GM10847 (cell line): ENCODE measurements around the gene RASA3.

Experiments used
- POLR2A ChIP-seq: IDR thresholded peaks from 2 replicates; pipeline ENCODE4 v1.6.1; 2011; ENCODE audit not compliant: insufficient read length; ENCODE audit errors: extremely low read depth

RASA3 gene

GRCh38 chr13:114101358-114102130, 30.9 kb downstream of the RASA3 start:
- no peak for TF ChIP-seq POLR2A

- no peak for TF ChIP-seq POLR2A
Measured at GRCh38 chr13:114100446-114101357, 31.7 kb downstream of the RASA3 start.

GRCh38 chr13:114099918-114100445, 32.4 kb downstream of the RASA3 start:
- TF ChIP-seq POLR2A = no peak

GRCh38 chr13:114099191-114099590, 33.2 kb downstream of the RASA3 start:
- TF ChIP-seq POLR2A = no peak

- TF ChIP-seq POLR2A = no peak
Measured at GRCh38 chr13:114097893-114098688, 34.3 kb downstream of the RASA3 start.

- TF ChIP-seq POLR2A = no peak
Measured at GRCh38 chr13:114097212-114097892, 35.1 kb downstream of the RASA3 start.

- TF ChIP-seq POLR2A = no peak
Measured at GRCh38 chr13:114096811-114097211, 35.6 kb downstream of the RASA3 start.

GRCh38 chr13:114096031-114096485, 36.4 kb downstream of the RASA3 start:
- TF ChIP-seq POLR2A = no peak

GRCh38 chr13:114095486-114095885, 36.9 kb downstream of the RASA3 start:
- no peak for TF ChIP-seq POLR2A

- no peak for TF ChIP-seq POLR2A
Measured at GRCh38 chr13:114093118-114093517, 39.3 kb downstream of the RASA3 start.

- no peak for TF ChIP-seq POLR2A
Measured at GRCh38 chr13:114092468-114092867, 40.0 kb downstream of the RASA3 start.

GRCh38 chr13:114090476-114090875, 41.9 kb downstream of the RASA3 start:
- no peak for TF ChIP-seq POLR2A

- TF ChIP-seq POLR2A = no peak
Measured at GRCh38 chr13:114089751-114090400, 42.5 kb downstream of the RASA3 start.

- TF ChIP-seq POLR2A = no peak
Measured at GRCh38 chr13:114089341-114089740, 43.1 kb downstream of the RASA3 start.

GRCh38 chr13:114088863-114089262, 43.6 kb downstream of the RASA3 start:
- no peak for TF ChIP-seq POLR2A
